ENCODE measurements around the gene TANGO2. TPM values are rescaled to one million over a fixed set of nuclear protein-coding genes. Genes with fewer than 3 reads are reported as not detected.

TANGO2 gene
- total and polyA plus RNA-seq, 9 of the 15 experiments (the other 6 are each of a cell fraction or from before 2014, with no cell fraction given), result 15.5 to 94.9 (median 70.1) TPM

DNA sequence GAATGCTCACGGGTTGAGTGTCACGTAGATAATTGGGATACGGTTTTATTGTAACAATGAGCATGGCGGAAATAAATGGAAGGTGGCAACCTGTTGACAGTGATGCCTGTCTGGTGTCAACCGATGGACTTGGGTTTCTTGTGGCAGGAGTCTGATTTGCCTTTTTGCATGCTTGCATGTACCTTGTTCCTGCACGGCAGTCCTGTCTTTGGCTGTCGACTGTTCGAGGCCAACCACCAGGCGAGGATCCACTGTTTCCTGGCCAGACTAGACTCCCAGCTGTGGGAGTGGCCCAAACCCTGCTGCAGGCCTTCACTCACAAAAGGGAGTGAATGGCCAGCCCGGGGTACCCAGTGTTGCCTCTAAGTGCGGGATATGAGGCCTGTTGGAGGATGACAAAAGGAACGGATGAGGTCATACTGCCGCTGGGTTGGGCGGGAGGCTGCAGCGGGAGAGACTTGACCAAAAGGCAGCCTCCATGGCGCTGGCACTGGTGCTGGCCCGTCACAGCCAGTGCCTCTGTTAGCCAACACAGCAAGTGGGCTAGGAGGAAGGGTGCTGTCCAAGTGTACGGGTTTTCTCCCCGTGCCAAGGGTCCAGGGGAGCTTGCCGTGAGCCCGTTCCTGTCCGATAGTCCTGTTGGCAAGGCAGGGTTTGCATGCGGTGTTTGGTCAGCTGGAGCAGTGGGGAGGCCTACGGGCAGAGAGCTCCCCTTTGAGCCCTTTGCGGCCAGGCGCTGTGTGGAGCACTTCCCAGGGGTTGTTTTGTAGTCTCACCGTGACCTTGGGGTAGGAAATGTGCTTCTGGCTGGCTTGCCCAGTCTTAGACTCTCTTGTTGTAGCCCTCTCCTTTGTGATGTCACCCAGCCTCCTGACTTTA, 60.1 kb downstream of the TANGO2 start (continued):
- TF ChIP-seq, protein P1, sequence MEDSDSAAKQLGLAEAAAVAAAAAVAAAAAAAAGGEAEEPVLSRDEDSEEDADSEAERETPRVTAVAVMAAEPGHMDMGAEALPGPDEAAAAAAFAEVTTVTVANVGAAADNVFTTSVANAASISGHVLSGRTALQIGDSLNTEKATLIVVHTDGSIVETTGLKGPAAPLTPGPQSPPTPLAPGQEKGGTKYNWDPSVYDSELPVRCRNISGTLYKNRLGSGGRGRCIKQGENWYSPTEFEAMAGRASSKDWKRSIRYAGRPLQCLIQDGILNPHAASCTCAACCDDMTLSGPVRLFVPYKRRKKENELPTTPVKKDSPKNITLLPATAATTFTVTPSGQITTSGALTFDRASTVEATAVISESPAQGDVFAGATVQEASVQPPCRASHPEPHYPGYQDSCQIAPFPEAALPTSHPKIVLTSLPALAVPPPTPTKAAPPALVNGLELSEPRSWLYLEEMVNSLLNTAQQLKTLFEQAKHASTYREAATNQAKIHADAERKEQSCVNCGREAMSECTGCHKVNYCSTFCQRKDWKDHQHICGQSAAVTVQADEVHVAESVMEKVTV (CRISPR knock-in tag; IDR thresholded peaks at IDR 0.05), result peak; percentile 22; the same call in 1 of the 2 replicates
- TF ChIP-seq ZNF124 (CRISPR knock-in tag; IDR thresholded peaks at IDR 0.05), result no peak
- TF ChIP-seq CHD2 (IDR thresholded peaks at IDR 0.05; ENCODE audit: low read depth, low read length), result peak; percentile 17; the same call in 1 of the 2 replicates
- TF ChIP-seq, protein P2, sequence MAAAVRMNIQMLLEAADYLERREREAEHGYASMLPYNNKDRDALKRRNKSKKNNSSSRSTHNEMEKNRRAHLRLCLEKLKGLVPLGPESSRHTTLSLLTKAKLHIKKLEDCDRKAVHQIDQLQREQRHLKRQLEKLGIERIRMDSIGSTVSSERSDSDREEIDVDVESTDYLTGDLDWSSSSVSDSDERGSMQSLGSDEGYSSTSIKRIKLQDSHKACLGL (CRISPR knock-in tag; IDR thresholded peaks at IDR 0.05; ENCODE audit: borderline replicate concordance, poor library complexity, severe bottlenecking), result no peak
- no peak; the same call in 1 of the 2 replicates for TF ChIP-seq ZFPM2 (CRISPR knock-in tag; IDR thresholded peaks at IDR 0.05)
- peak; percentile 58; the same call in 1 of the 2 replicates for TF ChIP-seq ZNF253 (CRISPR knock-in tag; conservative IDR thresholded peaks at IDR 0.05)
- no peak for TF ChIP-seq ZBTB7A (IDR thresholded peaks at IDR 0.05; ENCODE audit: borderline replicate concordance, control insufficient read depth, low read depth, low read length)
- peak; percentile 91 for TF ChIP-seq SNRNP70 (optimal IDR thresholded peaks at IDR 0.05; ENCODE audit: low read depth, low read length)
- no peak for TF ChIP-seq ELF1 (tag; IDR thresholded peaks at IDR 0.05)

Measured in K562 (cell line).